ENCODE data around the gene RASL10A. TPM values are rescaled to one million over a fixed set of nuclear protein-coding genes. Genes with fewer than 3 reads are reported as not detected.
A peak's percentile ranks its signal among the peaks of the same experiment; 100 is the strongest.

Gene RASL10A
- total RNA-seq, 1 experiment from 2014 or later: 1.6 TPM

- Mint-ChIP-seq H3K4me3 (ENCODE audit: low read depth, unreplicated experiment) (no peak overlapping the region), H3K4me1 (ENCODE audit: low read depth, unreplicated experiment) (no peaks in the 10 kb centered on the region), H3K9me3 (ENCODE audit: low read depth, unreplicated experiment) (no peaks in the 10 kb centered on the region), H3K27me3 (ENCODE audit: unreplicated experiment) (no peaks in the 10 kb centered on the region), H3K36me3 (ENCODE audit: insufficient read depth, unreplicated experiment) (peaks cover 41% of the 10 kb centered on the region), H3K27ac (ENCODE audit: unreplicated experiment) (no peak overlapping the region)
- no peak for DNase-seq
- intact Hi-C loops (cut with micrococcal nuclease; ENCODE audit: unreplicated experiment): no loop called here
- CTCF ChIA-PET: interaction anchor here (0.6 kb wide), 3 partner anchors 18 to 511 kb away, joined by 3 to 7 read pairs (median 4); no protein-coding TSS in a partner anchor
- BruUV-seq (replicated peaks): no TSS peak
- no peak for TF ChIP-seq CTCF (IDR thresholded peaks at IDR 0.05; ENCODE audit: unreplicated experiment)
Observed at GRCh38 chr22:29328566-29329500, 13.3 kb upstream of the RASL10A start.

DNA sequence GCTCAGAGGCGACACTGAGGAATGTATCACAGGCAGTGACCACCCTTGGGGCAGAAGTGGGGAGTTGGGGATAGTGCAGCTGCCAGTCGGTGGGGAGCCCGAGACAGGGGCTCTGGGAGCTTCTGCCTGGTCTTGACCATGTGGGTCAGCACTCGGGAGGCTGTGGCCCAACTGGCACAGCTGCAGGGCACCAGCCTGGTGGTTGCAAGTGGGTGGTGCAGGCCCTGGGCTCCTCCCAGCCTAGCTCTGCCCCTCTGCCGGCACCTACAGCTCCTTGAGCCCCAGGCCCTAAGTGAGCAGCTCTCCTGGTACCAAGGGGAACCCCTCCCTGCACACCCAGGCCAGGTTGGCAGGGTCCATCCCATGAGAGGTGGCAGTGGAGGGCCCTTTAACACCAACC, 12.6 kb upstream of the RASL10A start:
- TSS peak; percentile 52 for BruUV-seq (replicated peaks)
- no peak for TF ChIP-seq CTCF (IDR thresholded peaks at IDR 0.05; ENCODE audit: unreplicated experiment)
- H3K9me3 Mint-ChIP-seq (ENCODE audit: low read depth, unreplicated experiment): no peaks in the 10 kb centered on the region
- intact Hi-C loops (cut with micrococcal nuclease; ENCODE audit: unreplicated experiment): no loop called here
- no peak for DNase-seq
- no peaks in the 10 kb centered on the region for H3K4me1 Mint-ChIP-seq (ENCODE audit: low read depth, unreplicated experiment)
- H3K36me3 Mint-ChIP-seq (ENCODE audit: insufficient read depth, unreplicated experiment): peaks cover 36% of the 10 kb centered on the region
- H3K4me3 Mint-ChIP-seq (ENCODE audit: low read depth, unreplicated experiment): no peak overlapping the region
- no peaks in the 10 kb centered on the region for H3K27me3 Mint-ChIP-seq (ENCODE audit: unreplicated experiment)
- H3K27ac Mint-ChIP-seq (ENCODE audit: unreplicated experiment): no peak overlapping the region
- CTCF ChIA-PET: interaction anchor here (0.6 kb wide), 1 partner anchor 18 kb away, joined by 7 read pairs; no protein-coding TSS in a partner anchor

GRCh38 chr22:29327089-29327764, 11.7 kb upstream of the RASL10A start:
- Mint-ChIP-seq H3K4me1 (ENCODE audit: low read depth, unreplicated experiment) (no peaks in the 10 kb centered on the region), H3K27ac (ENCODE audit: unreplicated experiment) (no peak overlapping the region), H3K27me3 (ENCODE audit: unreplicated experiment) (no peaks in the 10 kb centered on the region), H3K9me3 (ENCODE audit: low read depth, unreplicated experiment) (no peaks in the 10 kb centered on the region), H3K4me3 (ENCODE audit: low read depth, unreplicated experiment) (no peak overlapping the region), H3K36me3 (ENCODE audit: insufficient read depth, unreplicated experiment) (peaks cover 36% of the 10 kb centered on the region)
- BruUV-seq (replicated peaks): no TSS peak
- CTCF ChIA-PET: no interaction called here
- no peak for TF ChIP-seq CTCF (IDR thresholded peaks at IDR 0.05; ENCODE audit: unreplicated experiment)
- no peak for DNase-seq
- intact Hi-C loops (cut with micrococcal nuclease; ENCODE audit: unreplicated experiment): no loop called here

DNA sequence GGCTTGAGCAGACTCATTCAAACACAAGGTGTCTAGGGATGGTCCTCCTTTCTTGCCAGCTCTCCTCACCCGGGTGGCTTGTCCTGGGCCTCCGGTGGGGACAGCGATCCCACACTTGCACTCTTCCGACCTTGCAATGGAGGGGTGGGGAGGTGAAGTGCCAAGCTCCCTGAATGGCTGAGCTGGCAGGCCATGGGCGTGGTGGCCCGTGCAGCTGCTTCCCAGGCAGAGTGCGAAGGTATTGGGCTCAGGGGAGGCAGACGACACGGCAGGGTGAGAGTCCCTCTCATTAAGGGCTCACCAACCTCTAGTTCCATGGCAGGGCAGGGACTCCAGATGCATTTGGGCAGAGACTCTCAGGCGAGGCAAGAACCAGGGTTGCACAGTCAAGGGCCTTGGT, 11.0 kb upstream of the RASL10A start:
- Mint-ChIP-seq H3K4me3 (ENCODE audit: low read depth, unreplicated experiment) (no peak overlapping the region), H3K27me3 (ENCODE audit: unreplicated experiment) (no peaks in the 10 kb centered on the region), H3K27ac (ENCODE audit: unreplicated experiment) (no peak overlapping the region), H3K4me1 (ENCODE audit: low read depth, unreplicated experiment) (no peaks in the 10 kb centered on the region), H3K36me3 (ENCODE audit: insufficient read depth, unreplicated experiment) (peaks cover 36% of the 10 kb centered on the region), H3K9me3 (ENCODE audit: low read depth, unreplicated experiment) (no peaks in the 10 kb centered on the region)
- intact Hi-C loops (cut with micrococcal nuclease; ENCODE audit: unreplicated experiment): no loop called here
- no TSS peak for BruUV-seq (replicated peaks)
- no peak for TF ChIP-seq CTCF (IDR thresholded peaks at IDR 0.05; ENCODE audit: unreplicated experiment)
- no peak for DNase-seq
- CTCF ChIA-PET: interaction anchor here (0.6 kb wide), 1 partner anchor 926 kb away, joined by 3 read pairs; no protein-coding TSS in a partner anchor
